AG08395 (cell line): ENCODE results near the gene ZNF624.

Source experiments
- DNase-seq: peaks from one replicate; pipeline ENCODE4 v3.0.0; 2012; ENCODE audit warnings: mixed read lengths, low spot score

The ZNF624 gene

DNA sequence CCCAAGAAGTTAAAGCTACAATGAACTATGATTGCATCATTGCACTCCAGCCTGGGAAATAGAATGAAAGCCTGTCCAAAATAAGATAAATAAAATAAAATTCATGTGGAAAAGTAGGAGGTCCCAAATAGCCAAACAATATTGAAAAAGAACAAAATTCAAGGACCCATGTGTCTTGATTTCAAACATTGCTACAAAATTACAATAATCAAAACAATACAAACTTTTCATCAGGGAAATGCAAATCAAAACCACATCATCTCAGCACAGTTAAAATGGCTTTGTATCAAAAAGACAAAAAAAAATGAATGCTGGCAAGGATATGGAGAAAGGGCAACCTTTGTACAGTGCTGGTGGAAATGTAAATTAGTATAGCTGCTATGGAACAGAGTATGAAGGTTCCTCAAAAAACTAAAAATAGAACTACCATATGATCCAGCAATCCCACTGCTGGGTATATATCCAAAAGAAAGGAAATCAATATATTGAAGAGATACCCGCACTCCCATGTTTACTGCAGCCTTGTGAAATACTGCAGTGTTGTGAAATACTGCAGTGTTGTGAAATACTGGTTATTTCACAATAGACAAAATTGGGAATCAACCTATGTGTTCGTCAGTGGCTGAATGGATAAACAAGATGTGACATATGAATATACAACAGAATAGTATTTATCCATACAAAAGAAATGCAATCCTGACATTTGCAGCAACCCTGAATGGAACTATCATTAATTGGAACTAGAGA is 60.1 kb downstream of the ZNF624 start:
- DNase-seq: no peak

- DNase-seq: peak; percentile 97
These were observed 64.3 kb downstream of the ZNF624 start for GRCh38 chr17:16589097-16589969.

DNA sequence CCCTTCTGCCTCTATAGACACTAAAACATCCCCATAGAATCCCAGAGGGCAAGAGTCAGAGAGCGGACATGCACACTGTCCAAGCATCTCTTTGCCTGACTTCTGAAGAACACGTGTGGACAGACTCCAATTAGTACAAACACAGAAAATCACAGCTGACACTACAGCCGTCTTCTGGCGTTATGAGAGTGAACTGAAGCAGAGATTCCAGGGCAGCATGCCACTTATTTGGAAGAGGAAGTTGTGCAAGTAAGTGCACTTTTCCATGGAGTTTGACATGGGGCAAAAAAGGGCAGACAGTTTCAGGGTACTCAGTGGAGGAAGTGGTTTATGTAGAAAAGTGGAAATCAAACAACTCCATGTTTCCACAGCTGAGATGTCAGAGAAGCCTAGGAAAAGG is 67.9 kb downstream of the ZNF624 start:
- no peak for DNase-seq

DNA sequence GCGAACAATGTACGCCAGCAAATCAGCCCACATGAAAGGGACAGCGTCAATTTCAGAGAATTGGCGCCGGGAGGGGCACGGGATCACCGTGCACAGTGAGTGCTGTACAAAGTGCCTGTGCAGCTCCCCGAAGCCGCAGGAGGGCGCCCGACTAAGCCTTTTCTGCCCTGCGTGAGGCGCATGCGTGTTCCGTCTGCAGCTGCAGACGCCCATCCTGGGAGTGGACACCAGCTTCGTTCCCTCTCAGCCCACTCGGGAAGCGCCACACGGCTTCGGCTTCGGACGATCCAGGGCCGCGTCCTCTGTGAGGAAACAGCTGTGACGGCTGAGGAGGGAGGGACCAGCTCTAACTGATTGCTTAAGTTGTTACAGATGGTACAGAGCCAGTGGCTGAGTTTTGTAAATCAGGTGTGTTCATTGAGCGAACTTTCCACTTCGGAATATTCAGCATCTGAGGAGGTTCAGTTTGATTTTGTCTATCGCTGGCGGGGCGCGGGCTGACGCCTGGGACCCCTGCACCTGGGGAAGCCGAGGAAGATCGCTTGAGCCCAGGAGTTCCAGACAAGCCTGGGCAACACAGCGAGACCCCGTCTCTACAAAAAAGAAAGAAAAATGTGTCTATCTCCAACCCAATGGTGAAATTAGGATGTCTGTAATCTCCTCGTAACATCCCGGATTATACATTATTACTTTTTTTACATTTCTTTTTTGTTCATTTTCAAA is 69.2 kb downstream of the ZNF624 start:
- DNase-seq: peak; percentile 98

DNA sequence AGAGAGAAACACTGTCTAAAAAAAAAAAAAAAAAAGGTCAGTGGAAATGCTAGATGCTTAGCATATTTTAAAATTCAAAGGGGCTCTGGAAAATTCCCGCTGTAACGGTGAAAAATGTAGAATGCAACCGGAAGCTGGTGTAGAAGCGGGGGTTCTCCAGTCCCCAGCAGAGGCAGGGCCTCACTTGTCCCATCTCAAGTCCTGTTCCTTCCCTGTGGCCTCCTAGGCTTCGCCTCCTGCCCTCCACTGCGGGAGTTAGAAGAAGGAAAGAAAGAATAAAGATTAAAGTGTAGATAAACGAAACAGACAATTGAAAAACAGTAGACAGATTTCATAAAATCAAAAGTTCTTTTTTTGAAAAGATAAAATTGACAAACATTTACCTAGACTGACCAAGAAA is 69.9 kb downstream of the ZNF624 start:
- DNase-seq: no peak

GRCh38 chr17:16573466-16573865 is 80.2 kb downstream of the ZNF624 start:
- no peak for DNase-seq
